ENCODE data around the gene TIMD4.
A peak's percentile ranks its signal among the peaks of the same experiment; 100 is the strongest.
"Not testable (repeated sequence)": the region's sequence is repeated elsewhere in the genome, so short reads cannot be mapped to it uniquely, and the experiment has no call there.

Gene TIMD4

DNA sequence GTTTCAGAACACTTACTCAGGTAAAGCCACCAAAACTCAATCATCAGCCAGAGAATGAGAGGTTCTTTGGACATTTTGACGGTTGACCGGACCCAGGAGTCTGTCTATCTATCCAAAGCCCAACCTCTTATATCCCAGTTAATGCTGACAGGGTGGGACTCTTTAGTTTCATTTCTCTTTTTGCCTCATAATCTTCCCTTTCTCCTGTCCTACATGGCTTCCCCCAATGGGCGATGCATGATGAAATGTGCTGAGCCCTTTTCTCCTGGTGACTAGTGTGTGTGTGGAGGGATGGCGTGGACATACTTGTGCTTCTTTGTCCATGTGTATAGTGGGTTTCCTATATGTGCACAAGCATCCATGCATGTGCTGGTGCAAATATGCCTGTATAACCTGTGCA lies at the start of gene TIMD4:
TIMD4 (minus strand) TSS at position 102 of the 400 bp plus-strand sequence; CDS start at position 74, 28 bp downstream.
- H3K9me3 Mint-ChIP-seq, result peaks cover 6 to 7% of the 10 kb centered on the region in 2 donors
- ATAC-seq, result no peak

DNA sequence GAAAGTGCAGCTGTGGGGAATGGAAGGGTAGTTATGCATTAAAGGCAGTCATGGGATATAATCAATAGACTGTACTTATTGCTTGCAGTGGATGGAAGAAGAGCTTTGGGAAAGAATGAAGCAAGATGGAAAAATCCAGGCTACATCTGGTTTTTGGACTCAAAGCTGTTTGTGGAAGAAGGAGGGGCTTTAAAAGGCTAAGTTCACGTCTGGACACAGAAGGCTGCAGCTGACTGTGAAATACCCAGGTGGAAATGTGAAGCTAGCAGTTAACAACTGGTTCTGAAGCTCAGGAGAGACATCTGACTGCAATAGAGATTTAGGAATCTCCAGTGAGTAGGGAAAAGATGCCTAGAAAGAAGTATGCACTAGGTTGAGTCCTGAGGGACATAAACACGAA lies 43.2 kb upstream of the TIMD4 start:
- Mint-ChIP-seq H3K9me3 (peaks cover 10 to 16% of the 10 kb centered on the region in 2 donors), H3K4me1 (peaks cover 26% of the 10 kb centered on the region), H3K27ac (no peak overlapping the region)

More for the DNA sequence above, at the start of gene TIMD4:
- Mint-ChIP-seq H3K4me3 (no peak within 1 kb of the TSS), H3K4me1 (peaks cover 5% of the 10 kb centered on the region), H3K27ac (no peak within 1 kb of the TSS), H3K27me3 (no peaks in the 10 kb centered on the region)
- no peak for DNase-seq

DNA sequence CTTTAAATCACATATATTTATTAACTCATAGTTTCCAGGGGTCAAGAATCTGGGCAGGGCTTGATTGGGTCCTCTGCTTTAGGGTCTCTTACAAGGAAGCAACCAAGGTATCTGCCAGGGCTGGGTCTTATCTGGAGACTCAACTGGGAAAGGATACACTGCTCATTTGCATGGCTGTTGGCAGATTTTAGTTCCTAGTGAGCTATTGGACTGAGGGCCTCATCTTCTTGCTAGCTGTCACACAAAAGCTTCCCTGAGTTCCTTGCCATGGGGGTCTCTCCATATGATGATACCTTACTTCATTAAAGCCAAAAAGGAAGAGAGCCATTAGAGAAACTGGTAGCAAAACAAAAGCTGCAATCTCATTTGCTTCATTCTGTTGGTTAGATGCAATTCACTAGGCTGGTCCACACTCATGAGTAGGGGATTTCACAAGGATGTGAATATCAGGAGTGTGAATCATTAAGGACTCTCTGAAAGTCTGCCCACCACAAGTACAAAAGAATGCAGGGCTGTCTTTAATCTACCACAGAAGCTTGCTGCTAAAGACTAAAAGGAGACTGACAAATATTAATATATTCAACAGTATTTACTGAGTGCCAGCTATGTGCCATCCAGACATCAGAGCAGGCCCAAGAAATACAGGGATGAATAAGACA lies 42.0 kb upstream of the TIMD4 start:
- peak; percentile 100 for ATAC-seq
- DNase-seq, result peak; percentile 24 to 38

More for the DNA sequence above, 43.2 kb upstream of the TIMD4 start:
- DNase-seq (no peak), ATAC-seq (no peak)
- Mint-ChIP-seq H3K27me3 (no peaks in the 10 kb centered on the region), H3K4me3 (no peak overlapping the region)

DNA sequence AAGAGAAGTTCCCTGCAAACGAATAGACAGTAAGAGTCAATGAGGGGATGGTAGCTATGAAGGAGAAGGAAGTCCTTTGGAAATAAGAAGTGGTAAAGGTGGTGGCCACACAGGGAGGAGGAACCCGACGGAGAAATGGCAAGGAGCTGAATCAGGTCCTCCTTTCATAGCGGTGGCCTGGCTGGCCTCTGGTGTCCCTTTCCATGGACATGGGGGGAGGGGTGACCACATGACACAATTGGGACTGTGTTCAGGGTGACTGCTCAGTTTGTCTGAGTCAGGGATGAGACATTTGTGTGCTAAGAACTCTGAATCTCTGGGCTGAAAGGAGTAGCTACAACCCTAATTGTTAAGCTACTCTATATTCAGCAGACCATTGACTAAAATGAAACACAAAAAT lies 28.7 kb upstream of the TIMD4 start:
- DNase-seq (no peak), ATAC-seq (no peak)
- Mint-ChIP-seq H3K27ac (no peak overlapping the region), H3K4me3 (no peak overlapping the region), H3K9me3 (peaks cover 6 to 11% of the 10 kb centered on the region in 2 donors), H3K4me1 (peaks cover 16% of the 10 kb centered on the region), H3K27me3 (no peaks in the 10 kb centered on the region)

More for the DNA sequence above, 42.0 kb upstream of the TIMD4 start:
- Mint-ChIP-seq H3K27me3 (no peaks in the 10 kb centered on the region), H3K27ac (peak overlapping the region in 1 of 2 donors; percentile 81), H3K4me3 (peak overlapping the region; percentile 25 to 49), H3K9me3 (peaks cover 14 to 22% of the 10 kb centered on the region in 2 donors), H3K4me1 (peaks cover 26% of the 10 kb centered on the region)

DNA sequence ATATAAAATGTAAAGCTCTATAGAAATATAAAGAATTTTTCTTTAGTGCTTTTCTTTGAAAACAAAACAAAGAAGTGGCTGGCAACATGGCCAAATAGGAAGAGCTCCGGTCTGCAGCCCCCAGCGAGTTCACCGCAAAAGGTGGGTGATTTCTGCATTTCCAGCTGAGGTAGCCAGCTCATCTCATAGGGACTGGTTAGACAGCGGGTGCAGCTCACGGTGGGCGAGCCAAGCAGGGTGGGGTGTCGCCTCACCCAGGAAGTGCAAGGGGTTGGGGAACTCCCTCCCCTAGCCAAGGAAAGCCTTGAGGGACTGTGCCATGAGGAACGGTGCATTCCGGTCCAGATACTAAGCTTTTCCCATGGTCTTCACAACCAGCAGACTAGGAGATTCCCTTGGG lies 21.0 kb upstream of the TIMD4 start:
- Mint-ChIP-seq H3K9me3 (peaks cover 12 to 24% of the 10 kb centered on the region in 2 donors), H3K4me3 (no peak overlapping the region), H3K27ac (peak overlapping the region in 1 of 2 donors; percentile 21), H3K4me1 (peaks cover 10% of the 10 kb centered on the region), H3K27me3 (peaks cover 6% of the 10 kb centered on the region)
- ATAC-seq, result no peak
- no peak for DNase-seq

DNA sequence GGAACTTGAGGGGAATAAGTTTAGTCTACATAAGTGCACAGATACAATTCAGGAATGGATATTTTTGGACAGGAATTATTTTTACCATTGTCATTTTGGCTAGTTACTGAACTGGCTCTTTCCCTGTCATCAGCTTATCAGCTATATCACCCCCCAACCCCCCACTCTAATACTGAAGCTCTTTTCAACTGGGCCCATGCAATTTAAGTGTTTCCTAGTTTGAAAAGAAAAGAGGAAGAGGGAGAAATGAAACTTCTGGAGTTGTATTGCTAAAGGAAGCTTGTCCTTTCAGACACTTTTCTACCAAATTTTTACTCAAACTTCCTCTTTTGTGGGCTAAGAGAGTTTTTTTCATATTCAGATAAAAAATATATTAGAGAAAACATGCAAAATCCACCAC lies 18.5 kb upstream of the TIMD4 start:
- DNase-seq, result no peak
- Mint-ChIP-seq H3K9me3 (peaks cover 7 to 11% of the 10 kb centered on the region in 2 donors), H3K27me3 (peaks cover 6% of the 10 kb centered on the region), H3K4me3 (no peak overlapping the region), H3K4me1 (no peaks in the 10 kb centered on the region), H3K27ac (no peak overlapping the region)
- no peak for ATAC-seq

DNA sequence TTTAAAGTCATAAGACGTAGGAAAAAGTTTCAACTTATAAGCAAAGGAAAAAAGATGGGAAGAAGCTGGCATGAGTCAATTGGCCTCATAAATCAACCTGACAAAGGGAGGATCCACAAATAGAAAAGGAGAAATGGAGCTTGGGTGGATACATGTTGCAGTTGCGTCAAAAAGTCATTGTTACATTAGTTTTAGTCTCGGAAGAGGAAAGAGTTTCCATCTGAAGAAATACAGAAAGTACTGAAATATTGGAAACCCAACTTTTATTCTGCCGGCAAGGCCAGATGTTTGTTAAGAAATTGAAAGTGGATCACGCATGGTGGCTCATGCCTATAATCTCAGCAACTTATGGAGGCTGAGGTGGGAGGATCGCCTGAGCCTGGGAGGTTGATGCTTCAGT lies 11.3 kb upstream of the TIMD4 start:
- no peaks in the 10 kb centered on the region for H3K27me3 Mint-ChIP-seq
- H3K4me3 Mint-ChIP-seq, result no peak overlapping the region
- H3K4me1 Mint-ChIP-seq, result peaks cover 14% of the 10 kb centered on the region
- DNase-seq (no peak), ATAC-seq (no peak)
- no peak overlapping the region for H3K27ac Mint-ChIP-seq
- peaks cover 0 to 21% of the 10 kb centered on the region in 2 donors for H3K9me3 Mint-ChIP-seq

DNA sequence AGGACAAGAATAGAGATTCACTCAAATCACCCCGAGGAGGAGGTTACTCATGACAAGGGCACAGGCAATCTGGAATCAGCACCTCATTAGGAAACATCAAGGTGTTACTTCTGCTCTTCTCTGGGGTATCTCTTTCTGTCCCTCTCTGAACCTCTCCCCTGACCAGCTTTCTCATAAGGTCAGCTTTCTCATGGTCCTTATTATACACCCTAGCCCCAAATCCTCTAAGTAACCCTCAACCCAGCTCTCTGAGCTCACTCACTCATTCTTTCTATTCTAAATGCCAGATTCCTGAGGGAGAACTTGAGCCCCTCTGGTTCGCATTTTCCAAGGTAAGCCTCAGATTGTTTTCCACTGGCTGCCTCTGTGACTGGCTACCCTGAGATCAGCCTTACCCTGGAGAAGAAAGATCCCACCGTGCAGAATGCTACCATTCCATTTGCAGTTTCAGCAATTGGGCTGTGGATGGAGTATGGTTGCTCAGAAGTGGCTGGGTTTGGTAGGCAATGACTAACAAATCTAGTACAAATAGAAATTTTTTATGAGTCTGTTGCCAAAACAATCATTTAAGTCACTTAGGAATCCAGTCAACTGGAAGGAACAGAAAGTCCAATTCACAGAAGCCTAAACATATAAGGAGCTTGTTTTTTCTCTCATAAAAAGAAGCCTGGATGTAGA lies 9.0 kb upstream of the TIMD4 start:
- Mint-ChIP-seq H3K9me3 (peaks cover 0 to 21% of the 10 kb centered on the region in 2 donors), H3K4me3 (no peak overlapping the region), H3K4me1 (peaks cover 14% of the 10 kb centered on the region), H3K27me3 (no peaks in the 10 kb centered on the region), H3K27ac (peak overlapping the region; percentile 10 to 32)
- no peak for DNase-seq
- ATAC-seq, result peak; percentile 40

DNA sequence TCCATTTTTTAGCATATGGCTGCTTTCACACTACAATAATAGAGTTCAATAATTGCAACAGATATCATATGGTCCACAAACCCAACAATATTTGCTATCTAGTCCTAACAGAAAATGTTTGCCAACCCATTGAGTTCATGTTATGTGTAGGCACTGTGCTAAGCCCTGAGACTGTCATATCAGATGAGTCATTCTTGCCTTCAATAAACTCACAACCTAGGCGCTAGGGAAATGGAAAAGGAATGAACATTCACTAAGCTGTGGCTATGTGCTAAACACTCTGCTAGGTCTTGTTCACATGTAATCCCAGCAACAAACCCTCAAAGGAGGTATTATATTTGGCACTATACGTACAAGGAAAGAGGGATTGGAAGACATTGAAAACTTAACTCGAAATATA lies 8.4 kb upstream of the TIMD4 start:
- ATAC-seq (peak; percentile 88), DNase-seq (no peak)
- H3K27ac Mint-ChIP-seq, result peak overlapping the region in 1 of 2 donors; percentile 10
- no peak overlapping the region for H3K4me3 Mint-ChIP-seq
- peaks cover 2 to 22% of the 10 kb centered on the region in 2 donors for H3K9me3 Mint-ChIP-seq
- H3K4me1 Mint-ChIP-seq, result peaks cover 14% of the 10 kb centered on the region
- no peaks in the 10 kb centered on the region for H3K27me3 Mint-ChIP-seq

DNA sequence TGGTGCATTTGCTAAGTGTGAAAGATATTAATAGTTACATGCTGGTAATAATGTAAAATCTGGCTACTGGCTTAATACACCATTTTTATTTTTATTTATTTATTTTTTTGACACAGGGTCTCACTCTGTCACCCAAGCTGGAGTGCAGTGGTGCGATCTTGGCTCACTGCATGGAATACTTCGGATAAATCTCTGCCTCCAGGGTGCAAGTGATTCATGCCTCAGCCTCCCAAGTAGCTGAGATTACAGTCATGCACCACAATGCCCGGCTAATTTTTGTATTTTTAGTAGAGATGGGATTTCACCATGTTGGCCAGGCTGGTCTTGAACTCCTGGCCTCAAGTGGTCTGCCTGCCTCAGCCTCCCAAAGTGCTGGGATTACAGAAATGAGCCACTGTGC lies 4.4 kb upstream of the TIMD4 start:
- H3K27me3 Mint-ChIP-seq, ATAC-seq, DNase-seq, H3K27ac Mint-ChIP-seq, H3K4me3 Mint-ChIP-seq, H3K9me3 Mint-ChIP-seq: not testable (repeated sequence)
- peaks cover 19% of the 10 kb centered on the region for H3K4me1 Mint-ChIP-seq

DNA sequence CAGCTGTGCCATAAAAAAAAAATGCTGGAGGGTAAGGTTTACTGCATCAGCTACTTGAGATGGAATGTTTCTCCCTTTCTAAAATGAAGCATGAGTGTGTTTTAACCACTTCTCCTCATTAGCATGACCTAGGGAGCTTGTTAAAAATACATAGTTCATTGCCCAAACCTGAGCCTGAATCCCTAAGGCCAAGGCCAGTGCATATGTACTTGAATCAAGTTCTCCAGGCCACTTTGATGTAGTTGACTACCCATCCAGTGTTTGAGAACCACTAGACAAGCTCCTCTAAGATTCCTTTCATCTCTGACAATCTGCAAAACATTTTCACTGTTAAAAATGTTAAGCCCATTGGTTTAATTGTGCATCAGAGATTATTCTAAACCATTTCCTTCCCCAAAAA lies 6.7 kb downstream of the TIMD4 start:
- ATAC-seq (no peak), DNase-seq (no peak)
- Mint-ChIP-seq H3K27me3 (no peaks in the 10 kb centered on the region), H3K27ac (no peak overlapping the region), H3K9me3 (no peaks in the 10 kb centered on the region), H3K4me3 (no peak overlapping the region), H3K4me1 (peaks cover 6% of the 10 kb centered on the region)

DNA sequence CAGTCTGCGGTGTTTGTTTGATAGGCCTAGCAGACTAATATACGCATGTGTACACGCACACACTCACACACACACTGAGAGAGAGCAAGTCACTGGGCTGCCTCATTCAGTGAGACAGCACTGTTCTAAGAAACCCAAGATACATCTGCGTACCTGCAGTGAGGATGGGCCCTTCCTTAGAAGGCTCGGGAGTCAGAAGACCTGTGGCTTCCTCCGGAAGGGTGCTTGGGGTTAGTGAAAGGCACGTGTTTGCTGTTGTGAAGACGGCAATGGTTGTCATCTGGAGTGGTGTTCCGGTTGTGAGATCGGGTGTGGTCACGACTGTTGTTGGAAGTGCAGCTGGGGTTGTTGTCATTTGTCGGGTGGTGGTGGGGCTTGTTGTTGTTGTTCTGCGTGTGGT lies 11.7 kb downstream of the TIMD4 start:
- H3K9me3 Mint-ChIP-seq, result no peaks in the 10 kb centered on the region
- DNase-seq (no peak), ATAC-seq (no peak)
- H3K27me3 Mint-ChIP-seq, result no peaks in the 10 kb centered on the region
- no peak overlapping the region for H3K27ac Mint-ChIP-seq
- peaks cover 28% of the 10 kb centered on the region for H3K4me1 Mint-ChIP-seq
- H3K4me3 Mint-ChIP-seq, result no peak overlapping the region

DNA sequence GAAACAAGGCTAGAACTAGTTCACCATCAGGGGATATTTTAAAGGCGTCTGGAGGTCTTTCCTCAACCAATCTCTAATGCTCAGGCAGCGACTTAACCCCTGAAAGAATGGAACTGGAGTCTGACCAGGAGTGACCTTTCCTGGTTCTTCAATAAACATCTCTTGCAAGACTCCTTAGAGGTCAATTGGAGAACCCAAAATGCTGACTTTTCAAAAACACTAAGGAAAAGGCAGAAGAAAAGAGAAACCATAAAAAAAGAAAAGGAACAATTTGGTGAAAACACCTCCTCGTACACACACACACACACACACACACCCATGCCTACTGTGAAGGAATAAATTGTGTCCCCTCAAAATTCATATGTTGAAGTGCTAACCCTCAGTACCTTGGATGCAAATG lies 12.3 kb downstream of the TIMD4 start:
- DNase-seq (no peak), ATAC-seq (no peak)
- Mint-ChIP-seq H3K4me1 (peaks cover 25% of the 10 kb centered on the region), H3K27ac (no peak overlapping the region), H3K9me3 (no peaks in the 10 kb centered on the region), H3K4me3 (no peak overlapping the region), H3K27me3 (no peaks in the 10 kb centered on the region)

DNA sequence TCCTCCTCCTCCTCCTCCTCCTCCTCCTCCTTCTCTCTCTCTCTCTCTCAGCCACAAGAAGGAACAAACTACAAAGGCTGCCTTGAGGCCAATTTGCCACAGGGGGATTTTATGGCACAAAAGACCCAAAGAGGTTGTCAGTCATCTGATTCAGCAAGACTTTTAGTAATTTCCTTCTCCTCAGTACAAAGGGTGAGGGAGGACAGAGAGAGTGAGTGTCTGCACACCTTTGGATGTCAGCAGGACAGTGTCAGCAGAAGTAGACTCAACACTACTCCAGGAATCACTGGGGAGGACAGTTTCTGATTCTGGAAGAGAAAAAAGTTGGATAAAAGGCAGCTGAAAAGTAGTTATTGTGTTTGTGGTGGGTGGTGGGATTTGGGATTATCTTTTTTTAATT lies 13.6 kb downstream of the TIMD4 start:
- Mint-ChIP-seq H3K9me3 (no peaks in the 10 kb centered on the region), H3K27me3 (no peaks in the 10 kb centered on the region), H3K27ac (peak overlapping the region; percentile 43 to 94), H3K4me3 (peak overlapping the region in 1 of 2 donors; percentile 13), H3K4me1 (peaks cover 25% of the 10 kb centered on the region)
- DNase-seq (no peak), ATAC-seq (peak; percentile 68)

DNA sequence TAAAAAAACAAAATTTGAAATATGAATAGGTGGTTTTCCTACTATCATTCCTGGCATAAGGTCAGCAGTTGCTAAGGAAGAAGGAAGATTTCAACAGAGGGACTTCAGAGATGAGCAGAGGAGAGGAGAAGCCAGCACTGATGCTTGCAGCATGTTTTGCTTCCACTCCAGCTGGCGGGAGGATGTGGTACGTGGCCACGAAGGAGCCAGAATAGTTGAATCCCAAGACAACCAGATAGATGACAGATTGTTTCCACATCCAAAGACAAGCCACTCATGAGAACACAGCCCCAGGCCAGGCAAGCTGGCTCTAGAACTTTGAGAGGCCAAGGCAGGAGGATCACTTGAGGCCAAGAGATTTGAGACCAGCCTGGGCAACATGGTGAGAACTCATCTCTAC lies 15.1 kb downstream of the TIMD4 start:
- H3K9me3 Mint-ChIP-seq, result no peaks in the 10 kb centered on the region
- DNase-seq, result peak in 1 of 2 donors; percentile 57

DNA sequence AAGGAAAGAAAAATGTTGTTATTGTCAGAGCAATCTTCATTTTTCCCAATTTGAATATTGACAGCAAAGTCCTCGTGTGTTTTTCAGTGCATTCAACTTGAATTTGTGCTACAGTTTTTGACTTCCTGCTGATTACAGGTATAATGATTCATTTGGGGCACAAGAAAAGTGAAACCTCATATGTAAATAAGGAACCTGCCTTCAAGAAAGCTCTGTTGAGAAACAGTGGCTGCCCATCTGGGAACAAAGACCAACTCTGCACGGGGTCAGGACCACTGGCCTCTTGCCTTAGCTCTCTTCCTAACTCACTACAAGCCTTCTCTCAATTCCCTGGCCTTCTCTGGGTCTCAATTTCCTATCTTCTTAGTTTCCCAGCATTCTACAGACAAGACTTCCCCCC lies 21.0 kb downstream of the TIMD4 start:
- no peak for DNase-seq
- H3K9me3 Mint-ChIP-seq, result peaks cover 17 to 23% of the 10 kb centered on the region in 2 donors
- H3K27ac Mint-ChIP-seq, result peak overlapping the region; percentile 92 to 95
- H3K4me3 Mint-ChIP-seq, result peak overlapping the region; percentile 58 to 76
- ATAC-seq, result peak; percentile 79
- peaks cover 39% of the 10 kb centered on the region for H3K4me1 Mint-ChIP-seq
- no peaks in the 10 kb centered on the region for H3K27me3 Mint-ChIP-seq

More for the DNA sequence above, 15.1 kb downstream of the TIMD4 start:
- peaks cover 25% of the 10 kb centered on the region for H3K4me1 Mint-ChIP-seq
- H3K27ac Mint-ChIP-seq, result peak overlapping the region in 1 of 2 donors; percentile 37
- peak; percentile 87 for ATAC-seq
- H3K4me3 Mint-ChIP-seq, result no peak overlapping the region
- no peaks in the 10 kb centered on the region for H3K27me3 Mint-ChIP-seq
